T-cell (primary cell): ENCODE results near the gene TBX10. TPM values are rescaled to one million over a fixed set of nuclear protein-coding genes. Genes with fewer than 3 reads are reported as not detected.
A peak's percentile ranks its signal among the peaks of the same experiment; 100 is the strongest.
"Not testable (repeated sequence)": the region's sequence is repeated elsewhere in the genome, so short reads cannot be mapped to it uniquely, and the experiment has no call there.

Experiments used
- ATAC-seq, 4 experiments: fragments of 200-7000 bp in 3 of 4; fragments of 150-1000 bp in 1 of 4; cut with Tn5 transposase; replicated peaks in 1 of 4; 1 replicate in 3 of 4; 2 replicates in 1 of 4; pipeline ENCODE4 v1.10.0; 2021; ENCODE audit warnings: moderate library complexity in 3 of 4, mild to moderate bottlenecking in 2 of 4, moderate number of reproducible peaks in 1 of 4
- CTCF ChIA-PET, 2 donors: fragments of 300-600 bp; sonication (Branson Sonifier 250); formaldehyde crosslinking; loops; one replicate each; lab custom pipeline; 2022; ENCODE audit warnings: antibody characterized with exemption in 2 of 2; lab: Charles Lee
- POLR2A ChIA-PET, 2 donors: fragments of 300-600 bp; sonication (Branson Sonifier 250); formaldehyde crosslinking; loops; one replicate each; lab custom pipeline; 2022; ENCODE audit warnings: antibody characterized with exemption in 2 of 2; lab: Charles Lee
- DNase-seq, 35 experiments: peaks; one replicate each; pipeline versions ENCODE4 v3.0.0 to v3.0.0-alpha.2; 2013 to 2023
- H3K27ac ChIP-seq: one replicate; pipeline ENCODE4 v1.5.1; 2013; ENCODE audit warnings: low read length
- H3K27me3 ChIP-seq, 2 experiments: replicated peaks in 1 of 2; 1 replicate in 1 of 2; 2 replicates in 1 of 2; pipeline versions ENCODE4 v1.6.1 to v1.7.0; 2013; ENCODE audit warnings: low read length in 1 of 2, mixed read lengths in 1 of 2; ENCODE audit not compliant: control insufficient read depth in 2 of 2, insufficient read depth in 2 of 2; ENCODE audit errors: extremely low read depth in 1 of 2
- H3K36me3 ChIP-seq, 2 donors: 1 replicate in 1 of 2; 2 replicates in 1 of 2; pipeline versions ENCODE4 v1.6.1 to v1.7.0; 2013; ENCODE audit warnings: low read length in 1 of 2; ENCODE audit not compliant: control insufficient read depth in 2 of 2, insufficient read depth in 1 of 2; ENCODE audit errors: extremely low read depth in 1 of 2
- H3K4me1 ChIP-seq, 2 experiments: 1 replicate in 1 of 2; 2 replicates in 1 of 2; pipeline versions ENCODE4 v1.6.1 to v1.7.0; 2013; ENCODE audit warnings: low read length in 2 of 2, mixed read lengths in 1 of 2; ENCODE audit not compliant: insufficient read depth in 2 of 2, control insufficient read depth in 1 of 2; ENCODE audit errors: extremely low read depth in 1 of 2
- H3K4me3 ChIP-seq, 2 donors: 1 replicate in 1 of 2; 2 replicates in 1 of 2; pipeline versions ENCODE4 v1.5.1 to v1.7.0; 2013; ENCODE audit warnings: mild to moderate bottlenecking in 2 of 2, low read length in 1 of 2, moderate library complexity in 1 of 2; ENCODE audit not compliant: control insufficient read depth in 1 of 2; ENCODE audit errors: extremely low read depth in 1 of 2
- H3K9me3 ChIP-seq: 2 replicates; pipeline ENCODE4 v1.7.0; 2013
- H3K27ac Mint-ChIP-seq, 2 donors: one replicate each; pipeline ENCODE4 v1.8.0; 2020 to 2021; ENCODE audit warnings: mild to moderate bottlenecking in 2 of 2, mixed read lengths in 2 of 2
- H3K27me3 Mint-ChIP-seq, 2 donors: one replicate each; pipeline ENCODE4 v1.8.0; 2021 to 2022; ENCODE audit warnings: mixed read lengths in 2 of 2
- H3K36me3 Mint-ChIP-seq: one replicate; pipeline ENCODE4 v1.8.0; 2021; ENCODE audit warnings: mixed read lengths
- H3K4me1 Mint-ChIP-seq, 3 donors: one replicate each; pipeline ENCODE4 v1.8.0; 2020 to 2022; ENCODE audit warnings: mixed read lengths in 3 of 3, mild to moderate bottlenecking in 1 of 3
- H3K4me3 Mint-ChIP-seq, 3 donors: one replicate each; pipeline ENCODE4 v1.8.0; 2020 to 2022; ENCODE audit warnings: mild to moderate bottlenecking in 3 of 3, mixed read lengths in 3 of 3, moderate library complexity in 3 of 3
- H3K9me3 Mint-ChIP-seq, 3 donors: one replicate each; pipeline ENCODE4 v1.8.0; 2020 to 2022; ENCODE audit warnings: mixed read lengths in 3 of 3
- WGBS: methylation state at CpG from one replicate; pipeline ENCODE4 v1.1.5; 2013; ENCODE audit warnings: missing lambda C conversion rate; ENCODE audit not compliant: insufficient coverage; 5-methylcytosine and 5-hydroxymethylcytosine counted together
- total RNA-seq, 35 experiments: library from RNA in 6 of 35; stranded (reverse) in 6 of 35; fragments of 120-200 nt in 1 of 35; gene quantifications; one replicate each; pipeline versions ENCODE4 v1.2.1 to v1.2.4 and lab custom pipeline; 2013 to 2026

The TBX10 gene
- total RNA-seq, 5 donors from 2014 or later (not counting 1 experiment from before 2014, with no cell fraction given): not detected

DNA sequence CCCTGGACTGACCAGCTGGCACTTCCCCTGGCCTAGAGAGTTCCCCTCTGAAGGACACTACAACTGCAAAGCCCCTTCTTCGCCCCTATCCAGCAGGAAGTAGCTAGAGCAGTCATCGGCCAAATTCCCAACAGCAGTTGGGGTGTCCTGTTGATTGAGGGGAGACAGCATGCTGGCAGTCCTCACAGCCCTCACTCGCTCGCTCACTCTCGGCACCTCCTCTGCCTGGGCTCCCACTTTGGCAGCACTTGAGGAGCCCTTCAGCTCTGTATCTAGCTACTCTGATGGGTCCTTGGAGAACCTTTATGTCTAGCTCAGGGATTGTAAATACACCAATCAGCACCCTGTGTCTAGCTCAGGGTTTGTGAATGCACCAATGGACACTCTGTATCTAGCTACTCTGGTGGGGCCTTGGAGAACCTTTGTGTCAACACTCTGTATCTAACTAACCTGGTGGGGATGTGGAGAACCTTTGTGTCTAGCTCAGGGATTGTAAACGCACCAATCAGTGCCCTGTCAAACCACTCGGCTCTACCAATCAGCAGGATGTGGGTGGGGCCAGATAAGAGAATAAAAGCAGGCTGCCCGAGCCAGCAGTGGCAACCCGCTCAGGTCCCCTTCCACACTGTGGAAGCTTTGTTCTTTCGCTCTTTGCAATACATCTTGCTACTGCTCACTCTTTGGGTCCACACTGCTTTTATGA lies 13.3 kb downstream of the TBX10 start:
- not testable (repeated sequence) for DNase-seq

DNA sequence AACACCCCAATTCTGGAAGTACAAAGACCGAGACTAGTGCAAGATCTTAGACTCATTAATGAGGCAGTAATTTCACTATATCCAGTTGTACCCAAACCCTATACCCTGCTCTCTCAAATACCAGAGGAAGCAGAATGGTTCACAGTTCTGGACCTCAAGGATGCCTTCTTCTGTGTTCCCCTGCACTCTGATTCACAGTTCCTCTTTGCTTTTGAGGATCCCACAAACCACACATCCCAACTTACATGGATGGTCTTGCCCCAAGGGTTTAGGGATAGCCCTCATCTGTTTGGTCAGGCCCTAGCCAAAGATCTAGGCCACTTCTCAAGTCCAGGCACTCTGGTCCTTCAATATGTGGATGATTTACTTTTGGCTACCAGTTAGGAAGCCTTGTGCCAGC lies 15.8 kb downstream of the TBX10 start:
- POLR2A ChIA-PET: not testable (repeated sequence)

More for the DNA sequence above, 13.3 kb downstream of the TBX10 start:
- H3K4me1 ChIP-seq: peaks cover 0 to 21% of the 10 kb centered on the region in 2 experiments
- H3K27ac ChIP-seq, POLR2A ChIA-PET, ATAC-seq, H3K36me3 ChIP-seq, H3K36me3 Mint-ChIP-seq, H3K4me3 Mint-ChIP-seq, H3K9me3 Mint-ChIP-seq, H3K27me3 Mint-ChIP-seq, H3K27me3 ChIP-seq, H3K9me3 ChIP-seq, H3K4me3 ChIP-seq, H3K4me1 Mint-ChIP-seq: not testable (repeated sequence)
- CTCF ChIA-PET: interaction anchor here in 1 of 2 donors (2.1 kb wide), 1 partner anchor 33 kb away, joined by 4 read pairs; no protein-coding TSS in a partner anchor
- WGBS: 89% methylated on average over 5 of the region's 10 CpGs
- peak overlapping the region in 1 of 2 donors; percentile 4 for H3K27ac Mint-ChIP-seq

DNA sequence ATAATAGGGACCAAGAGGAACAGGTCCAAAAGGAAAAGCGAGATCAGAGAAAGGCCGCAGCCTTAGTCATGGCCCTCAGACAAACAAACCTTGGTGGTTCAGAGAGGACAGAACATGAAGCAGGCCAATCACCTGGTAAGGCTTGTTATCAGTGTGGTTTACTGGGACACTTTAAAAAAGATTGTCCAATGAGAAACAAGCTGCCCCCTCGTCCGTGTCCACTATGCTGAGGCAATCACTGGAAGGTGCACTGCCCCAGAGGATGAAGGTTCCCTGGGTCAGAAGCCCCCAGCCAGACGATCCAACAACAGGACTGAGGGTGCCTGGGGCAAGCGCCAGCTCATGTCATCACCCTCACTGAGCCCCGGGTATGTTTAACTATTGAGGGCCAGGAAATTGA lies 16.7 kb downstream of the TBX10 start:
- H3K4me3 ChIP-seq, CTCF ChIA-PET, POLR2A ChIA-PET, H3K4me1 ChIP-seq, H3K4me1 Mint-ChIP-seq, H3K27me3 ChIP-seq, H3K27ac ChIP-seq, H3K27me3 Mint-ChIP-seq, H3K36me3 ChIP-seq, H3K27ac Mint-ChIP-seq, H3K9me3 ChIP-seq, H3K4me3 Mint-ChIP-seq, H3K36me3 Mint-ChIP-seq, DNase-seq, ATAC-seq, H3K9me3 Mint-ChIP-seq: not testable (repeated sequence)
- 60% methylated on average over 2 of the region's 7 CpGs for WGBS

More for the DNA sequence above, 15.8 kb downstream of the TBX10 start:
- H3K4me3 Mint-ChIP-seq, H3K4me3 ChIP-seq, H3K36me3 ChIP-seq, H3K9me3 ChIP-seq, ATAC-seq, H3K4me1 Mint-ChIP-seq, H3K27ac Mint-ChIP-seq, H3K4me1 ChIP-seq, H3K27me3 Mint-ChIP-seq, H3K27me3 ChIP-seq, DNase-seq, CTCF ChIA-PET, H3K36me3 Mint-ChIP-seq, H3K9me3 Mint-ChIP-seq, H3K27ac ChIP-seq: not testable (repeated sequence)
- WGBS: 100% methylated on average over 1 of the region's 1 CpG

DNA sequence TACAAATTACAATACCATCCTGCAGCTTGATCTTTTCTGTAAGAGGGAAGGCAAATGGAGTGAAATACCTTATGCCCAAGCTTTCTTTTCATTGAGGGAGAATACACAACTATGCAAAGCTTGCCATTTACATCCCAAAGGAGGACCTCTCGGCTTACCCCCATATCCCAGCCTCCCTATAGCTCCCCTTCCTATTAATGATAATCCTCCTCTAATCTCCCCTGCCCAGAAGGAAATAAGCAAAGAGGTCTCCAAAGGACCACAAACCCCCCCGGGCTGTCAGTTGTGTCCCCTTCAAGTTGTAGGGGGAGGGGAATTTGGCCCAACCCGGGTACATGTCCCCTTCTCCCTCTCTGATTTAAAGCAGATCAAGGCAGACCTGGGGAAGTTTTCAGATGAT lies 17.6 kb downstream of the TBX10 start:
- H3K4me3 ChIP-seq, H3K36me3 Mint-ChIP-seq, CTCF ChIA-PET, H3K27ac Mint-ChIP-seq, H3K36me3 ChIP-seq, DNase-seq, H3K4me1 Mint-ChIP-seq, H3K27ac ChIP-seq, POLR2A ChIA-PET, H3K4me1 ChIP-seq, H3K27me3 Mint-ChIP-seq, ATAC-seq, H3K9me3 Mint-ChIP-seq, H3K9me3 ChIP-seq, H3K27me3 ChIP-seq, H3K4me3 Mint-ChIP-seq: not testable (repeated sequence)
- no CpG with 5 or more reads among the region's 3 CpGs for WGBS

DNA sequence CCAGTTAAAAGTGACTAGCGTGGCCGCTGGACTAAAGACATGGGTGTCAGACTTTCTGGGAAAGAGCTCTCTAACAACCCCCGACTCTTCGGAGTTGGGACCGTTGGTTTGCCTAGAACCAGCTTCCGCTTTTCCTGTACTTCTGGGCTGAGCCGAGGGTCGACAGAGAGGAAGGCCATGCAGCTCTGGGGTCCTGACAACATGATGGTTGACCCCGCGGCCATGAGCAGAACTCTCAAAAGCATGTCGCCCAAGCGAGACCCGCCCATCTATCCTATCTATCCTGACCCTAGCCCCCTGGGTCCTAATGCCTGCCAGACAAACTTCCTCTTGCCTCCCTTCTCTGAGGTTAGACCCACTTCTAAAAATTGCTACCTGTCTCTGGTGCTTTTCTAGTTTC lies 18.9 kb downstream of the TBX10 start:
- POLR2A ChIA-PET, H3K27me3 ChIP-seq, H3K36me3 Mint-ChIP-seq, H3K9me3 ChIP-seq, H3K27me3 Mint-ChIP-seq, ATAC-seq, H3K4me3 ChIP-seq, H3K27ac Mint-ChIP-seq, H3K9me3 Mint-ChIP-seq, CTCF ChIA-PET, H3K36me3 ChIP-seq, H3K27ac ChIP-seq, H3K4me3 Mint-ChIP-seq: not testable (repeated sequence)
- H3K4me1 Mint-ChIP-seq: peaks cover 3 to 11% (median 4%) of the 10 kb centered on the region in 3 donors
- peaks cover 2 to 14% of the 10 kb centered on the region in 2 experiments for H3K4me1 ChIP-seq
- DNase-seq: peak in 1 of 35 experiments; percentile 0
- WGBS: 96% methylated on average over 9 of the region's 13 CpGs

GRCh38 chr11:67619683-67620618 lies 19.6 kb downstream of the TBX10 start:
- H3K9me3 Mint-ChIP-seq, H3K4me3 ChIP-seq, H3K27ac Mint-ChIP-seq, H3K9me3 ChIP-seq, H3K36me3 Mint-ChIP-seq, CTCF ChIA-PET, DNase-seq, POLR2A ChIA-PET, ATAC-seq, H3K36me3 ChIP-seq, H3K27ac ChIP-seq, H3K27me3 ChIP-seq, H3K4me3 Mint-ChIP-seq, H3K27me3 Mint-ChIP-seq: not testable (repeated sequence)
- H3K4me1 Mint-ChIP-seq: peaks cover 3 to 16% (median 4%) of the 10 kb centered on the region in 3 donors
- WGBS: 75% methylated on average over 23 of the region's 33 CpGs
- H3K4me1 ChIP-seq: peaks cover 7 to 20% of the 10 kb centered on the region in 2 experiments
